ENCODE results near the gene DAND5. TPM values are rescaled to one million over a fixed set of nuclear protein-coding genes. Genes with fewer than 3 reads are reported as not detected.

DAND5 gene
- polyA plus RNA-seq, 1 donor (not counting 4 experiments of a cell fraction or from before 2014, with no cell fraction given): not detected

- peak overlapping the region; percentile 24 for H3K9ac ChIP-seq (ENCODE audit: control insufficient read depth, extremely low read depth, insufficient read depth, low read length)
- peak; percentile 59 for FAIRE-seq
Measured at GRCh38 chr19:13020002-13020414, 50.6 kb downstream of the DAND5 start.

GRCh38 chr19:13022111-13022858 is 52.9 kb downstream of the DAND5 start:
- Histone ChIP-seq H3K4me2 (ENCODE audit: control insufficient read depth, extremely low read depth, insufficient read depth, low read depth, low read length) (peak overlapping the region; percentile 100), H3K27ac (ENCODE audit: control insufficient read depth, insufficient read depth, low read length) (peak overlapping the region; percentile 86), H3K9me1 (ENCODE audit: control insufficient read depth, extremely low read depth, insufficient read depth, low read length) (no peaks in the 10 kb centered on the region), H3K9me3 (ENCODE audit: control insufficient read depth, low read depth, low read length) (no peaks in the 10 kb centered on the region), H3K36me3 (ENCODE audit: control insufficient read depth in 2 of 2, extremely low read depth in 1 of 2, insufficient read depth in 2 of 2, low read length in 2 of 2) (peaks cover 0 to 4% of the 10 kb centered on the region in 2 experiments), H3K27me3 (ENCODE audit: control insufficient read depth, extremely low read depth, insufficient read depth, low read length) (no peaks in the 10 kb centered on the region), H3K9ac (ENCODE audit: control insufficient read depth, extremely low read depth, insufficient read depth, low read length) (peak overlapping the region; percentile 84), H3K4me3 (ENCODE audit: control insufficient read depth in 2 of 3, extremely low read depth in 1 of 3, insufficient read depth in 2 of 3, low read depth in 1 of 3, low read length in 3 of 3) (peak overlapping the region; percentile 31 to 68 (median 67)), H4K20me1 (ENCODE audit: control insufficient read depth, extremely low read depth, insufficient read depth, low read length) (no peaks in the 10 kb centered on the region), H3K4me1 (ENCODE audit: control insufficient read depth, extremely low read depth, insufficient read depth, low read length) (peaks cover 81% of the 10 kb centered on the region), H2AFZ (ENCODE audit: control insufficient read depth, low read length) (peak overlapping the region; percentile 9), H3K79me2 (ENCODE audit: control insufficient read depth, insufficient read depth, low read length) (peaks cover 78% of the 10 kb centered on the region)
- DNase-seq (ENCODE audit: low read depth, low spot score) (no peak), FAIRE-seq (no peak)
- dilution Hi-C loops (cut with MboI; ENCODE audit: extremely low pct_ligation_motif_present, low sequenced_read_pairs): no loop called here
- TF ChIP-seq CTCF (optimal IDR thresholded peaks at IDR 0.05 in 1 of 3, IDR thresholded peaks at IDR 0.05 in 1 of 3, conservative IDR thresholded peaks at IDR 0.05 in 1 of 3; ENCODE audit: extremely low read depth in 1 of 3, insufficient read depth in 2 of 3, low read length in 3 of 3) (peak in 1 of 3 experiments; percentile 3), EZH2 (IDR thresholded peaks at IDR 0.05; ENCODE audit: low read length) (no peak)

More at GRCh38 chr19:13020002-13020414, 50.6 kb downstream of the DAND5 start:
- dilution Hi-C loops (cut with MboI; ENCODE audit: extremely low pct_ligation_motif_present, low sequenced_read_pairs): no loop called here
- no peaks in the 10 kb centered on the region for H4K20me1 ChIP-seq (ENCODE audit: control insufficient read depth, extremely low read depth, insufficient read depth, low read length)
- H3K27ac ChIP-seq (ENCODE audit: control insufficient read depth, insufficient read depth, low read length): peak overlapping the region; percentile 95
- no peaks in the 10 kb centered on the region for H3K36me3 ChIP-seq (ENCODE audit: control insufficient read depth in 2 of 2, extremely low read depth in 1 of 2, insufficient read depth in 2 of 2, low read length in 2 of 2)
- peak overlapping the region; percentile 86 for H3K4me2 ChIP-seq (ENCODE audit: control insufficient read depth, extremely low read depth, insufficient read depth, low read depth, low read length)
- peaks cover 84% of the 10 kb centered on the region for H3K4me1 ChIP-seq (ENCODE audit: control insufficient read depth, extremely low read depth, insufficient read depth, low read length)
- no peaks in the 10 kb centered on the region for H3K27me3 ChIP-seq (ENCODE audit: control insufficient read depth, extremely low read depth, insufficient read depth, low read length)
- H3K9me3 ChIP-seq (ENCODE audit: control insufficient read depth, low read depth, low read length): no peaks in the 10 kb centered on the region
- H3K4me3 ChIP-seq (ENCODE audit: control insufficient read depth in 2 of 3, extremely low read depth in 1 of 3, insufficient read depth in 2 of 3, low read depth in 1 of 3, low read length in 3 of 3): peak overlapping the region in 1 of 3 experiments; percentile 2
- DNase-seq (ENCODE audit: low read depth, low spot score): no peak
- H3K9me1 ChIP-seq (ENCODE audit: control insufficient read depth, extremely low read depth, insufficient read depth, low read length): no peaks in the 10 kb centered on the region
- no peak overlapping the region for H2AFZ ChIP-seq (ENCODE audit: control insufficient read depth, low read length)
- H3K79me2 ChIP-seq (ENCODE audit: control insufficient read depth, insufficient read depth, low read length): peaks cover 80% of the 10 kb centered on the region
- TF ChIP-seq CTCF (optimal IDR thresholded peaks at IDR 0.05 in 1 of 3, IDR thresholded peaks at IDR 0.05 in 1 of 3, conservative IDR thresholded peaks at IDR 0.05 in 1 of 3; ENCODE audit: extremely low read depth in 1 of 3, insufficient read depth in 2 of 3, low read length in 3 of 3) (no peak), EZH2 (IDR thresholded peaks at IDR 0.05; ENCODE audit: low read length) (no peak)
